HG02981 (cell line): ENCODE measurements around the gene SLC19A1.

Experiments
- ATAC-seq: cut with Tn5 transposase; IDR thresholded peaks from one replicate; pipeline ENCODE4 v1.9.1; 2021; ENCODE audit warnings: mild to moderate bottlenecking, moderate library complexity; ENCODE audit not compliant: unreplicated experiment

Gene SLC19A1

GRCh38 chr21:45482899-45483821, 59.1 kb downstream of the SLC19A1 start:
- ATAC-seq: no peak

- ATAC-seq: no peak
These were observed 60.0 kb downstream of the SLC19A1 start for GRCh38 chr21:45481977-45482898.

GRCh38 chr21:45481566-45481965, 60.7 kb downstream of the SLC19A1 start:
- no peak for ATAC-seq

GRCh38 chr21:45480701-45481500, 61.3 kb downstream of the SLC19A1 start:
- ATAC-seq: no peak

GRCh38 chr21:45479691-45480675, 62.3 kb downstream of the SLC19A1 start:
- ATAC-seq: no peak

GRCh38 chr21:45478816-45479669, 63.2 kb downstream of the SLC19A1 start:
- no peak for ATAC-seq

- ATAC-seq: no peak
These were observed 64.0 kb downstream of the SLC19A1 start for GRCh38 chr21:45478115-45478801.

- ATAC-seq: no peak
These were observed 64.8 kb downstream of the SLC19A1 start for GRCh38 chr21:45477176-45478114.

- no peak for ATAC-seq
These were observed 65.7 kb downstream of the SLC19A1 start for GRCh38 chr21:45476582-45476981.

GRCh38 chr21:45475797-45476570, 66.3 kb downstream of the SLC19A1 start:
- no peak for ATAC-seq

- no peak for ATAC-seq
These were observed 67.1 kb downstream of the SLC19A1 start for GRCh38 chr21:45475004-45475685.

GRCh38 chr21:45474323-45474950, 67.8 kb downstream of the SLC19A1 start:
- ATAC-seq: no peak

- ATAC-seq: no peak
These were observed 68.5 kb downstream of the SLC19A1 start for GRCh38 chr21:45473496-45474322.
